Heart left ventricle (tissue), 16 donors: ENCODE measurements around the gene CAMKK2. TPM values are rescaled to one million over a fixed set of nuclear protein-coding genes. Genes with fewer than 3 reads are reported as not detected.

Source experiments
- ATAC-seq, 4 donors: fragments of 200-7000 bp; cut with Tn5 transposase; one replicate each; pipeline ENCODE4 v1.9.1; 2020 to 2022; ENCODE audit warnings: moderate library complexity in 4 of 4, mild to moderate bottlenecking in 3 of 4, moderate number of reproducible peaks in 1 of 4
- DNase-seq, 5 donors: peaks; one replicate each; pipeline ENCODE4 v3.0.0-alpha.2; 2020
- H3K27ac ChIP-seq, 12 donors: fragments of 200-600 bp; sonication (generic) in 4 of 12; one replicate each; pipeline versions ENCODE4 v1.5.0 to v1.8.0; 2016 to 2022; ENCODE audit warnings: mild to moderate bottlenecking in 2 of 12
- H3K27me3 ChIP-seq, 9 donors: fragments of 200-600 bp; sonication (generic) in 2 of 9; one replicate each; pipeline versions ENCODE4 v1.5.1 to v1.8.0; 2016 to 2022; ENCODE audit warnings: mild to moderate bottlenecking in 3 of 9
- H3K36me3 ChIP-seq, 9 donors: fragments of 200-600 bp; sonication (generic) in 2 of 9; one replicate each; pipeline versions ENCODE4 v1.5.0 to v1.8.0; 2018 to 2022; ENCODE audit warnings: mild to moderate bottlenecking in 2 of 9
- H3K4me1 ChIP-seq, 12 donors: fragments of 200-600 bp; sonication (generic) in 4 of 12; one replicate each; pipeline versions ENCODE4 v1.5.0 to v1.8.0; 2016 to 2022; ENCODE audit warnings: mild to moderate bottlenecking in 3 of 12
- H3K4me3 ChIP-seq, 12 donors: fragments of 200-600 bp; sonication (generic) in 4 of 12; one replicate each; pipeline versions ENCODE4 v1.5.0 to v1.8.0; 2017 to 2022; ENCODE audit warnings: mild to moderate bottlenecking in 9 of 12, moderate library complexity in 4 of 12
- H3K9me3 ChIP-seq, 12 donors: fragments of 200-600 bp; sonication (generic) in 4 of 12; one replicate each; pipeline versions ENCODE4 v1.5.0 to v1.8.0; 2016 to 2022; ENCODE audit warnings: mild to moderate bottlenecking in 1 of 12
- CTCF ChIP-seq, 12 donors: fragments of 200-600 bp; sonication (generic) in 4 of 12; IDR thresholded peaks; one replicate each; pipeline versions ENCODE4 v1.5.0 to v1.8.0; 2018 to 2022; ENCODE audit warnings: antibody characterized with exemption in 12 of 12, mild to moderate bottlenecking in 5 of 12
- POLR2A ChIP-seq, 2 donors: fragments of 450-650 bp; IDR thresholded peaks; one replicate each; pipeline ENCODE4 v1.6.1; 2017; ENCODE audit warnings: antibody characterized with exemption in 2 of 2, mild to moderate bottlenecking in 2 of 2, moderate library complexity in 2 of 2
- WGBS, 4 donors: extraction: QIAGEN DNeasy Blood & Tissue Kit in 2 of 4; methylation state at CpG; one replicate each; pipeline versions ENCODE4 v1.1.5 to v1.1.7; 2013 to 2018; 5-methylcytosine and 5-hydroxymethylcytosine counted together
- intact Hi-C, 10 donors: fragments of 100-400 bp; cut with DNase I; formaldehyde crosslinking; loops; one replicate each; pipeline versions ENCODE4 v1.11.1 to v1.14.2; 2022
- polyA plus RNA-seq, 2 donors: library from polyadenylated mRNA; stranded (reverse); fragments of 200-250 nt; gene quantifications; one replicate each; pipeline ENCODE4 v1.2.3, GENCODE V29; 2013
- total RNA-seq, 9 donors: library from RNA; depleted of rRNA in 2 of 9; stranded (reverse); fragments of >200 nt in 2 of 9; fragmentation: NEBNext Ultra II Directional in 3 of 9; extraction: Animal tissue kit (Norgen Biotek cat#: 25700) in 3 of 9; gene quantifications; one replicate each; pipeline versions ENCODE4 v1.1.0 to v1.2.4, GENCODE V29; 2016 to 2023
- donor health status: ischemic (EF 13 %, LVEDD 7.1; RV severe dilation, severe dysfunction).
- donor health status: healthy with polysubstance abuse.
- donor health status: DM: no; HTN: yes; CAD: no.
- donor health status: DM: no; HTN: no; CAD: no.
- donor health status: ischemic (EF 25% LVEDD 6.9; RV normal size, moderate dysfunction).
- donor health status: ischemic (EF 25% LVEDD 5.7; RV mildly dilated, moderate dysfunction).
- donor health status: healthy.
- donor health status: DM: yes; HTN: yes; CAD: no.
- donor health status: ischemic (EF 35%, LVEDD 5.7; RV mildly dilated, moderate dysfunction).
- donor health status: nonischemic (EF 11% LVEDD 7.7; RV severe dilation, severe dysfunction).
- donor health status: DM: yes; HTN: yes; CAD: no.
- donor health status: PGD.
- donor health status: ischemic (EF 29% LVEDD 5.4; RV normal size, mild dysfunction).
- donor health status: nonischemic (EF 23%, LVEDD 6.1; RV moderate dilation, normal function).

Gene CAMKK2
- total and polyA plus RNA-seq, 11 donors: 7.4 to 28.2 (median 16.0) TPM

- 90 to 92% (median 91%) methylated on average over 8 of the region's 8 CpGs for WGBS, 4 donors
- Histone ChIP-seq H3K27me3 (no peaks in the 10 kb centered on the region), H3K4me1 (peaks cover 0 to 6% (median 0%) of the 10 kb centered on the region in 12 donors), H3K36me3 (peaks cover 0 to 52% (median 34%) of the 10 kb centered on the region in 9 donors), H3K27ac (no peak overlapping the region), H3K4me3 (no peak overlapping the region), H3K9me3 (no peaks in the 10 kb centered on the region)
- TF ChIP-seq CTCF (IDR thresholded peaks at IDR 0.05): no peak
- no peak for TF ChIP-seq POLR2A (IDR thresholded peaks at IDR 0.05)
- intact Hi-C loops: loop anchor here in 1 of 10 donors (10.0 kb wide), 1 partner anchor 162 kb away; no protein-coding TSS in a partner anchor
- ATAC-seq (no peak), DNase-seq (no peak)
Measured at GRCh38 chr12:121226399-121226798, 70.1 kb downstream of the CAMKK2 start.

GRCh38 chr12:121224591-121224990 lies 71.9 kb downstream of the CAMKK2 start:
- no peak for TF ChIP-seq POLR2A (IDR thresholded peaks at IDR 0.05)
- WGBS, 4 donors: 86 to 90% (median 89%) methylated on average over 8 of the region's 8 CpGs
- no peak for ATAC-seq

GRCh38 chr12:121223292-121224285 lies 72.9 kb downstream of the CAMKK2 start:
- Histone ChIP-seq H3K4me1 (peaks cover 0 to 3% (median 0%) of the 10 kb centered on the region in 12 donors), H3K27me3 (no peaks in the 10 kb centered on the region), H3K27ac (no peak overlapping the region), H3K4me3 (no peak overlapping the region), H3K36me3 (peaks cover 0 to 52% (median 33%) of the 10 kb centered on the region in 9 donors), H3K9me3 (no peaks in the 10 kb centered on the region)
- intact Hi-C loops: loop anchor here in 1 of 10 donors (10.0 kb wide), 1 partner anchor 159 kb away; no protein-coding TSS in a partner anchor
- no peak for ATAC-seq
- no peak for DNase-seq
- 85 to 95% (median 87%) methylated on average over 18 to 19 of the region's 19 CpGs for WGBS, 4 donors
- TF ChIP-seq CTCF (IDR thresholded peaks at IDR 0.05) (no peak), POLR2A (IDR thresholded peaks at IDR 0.05) (no peak)

More at GRCh38 chr12:121224591-121224990, 71.9 kb downstream of the CAMKK2 start:
- H3K9me3 ChIP-seq: no peaks in the 10 kb centered on the region
- intact Hi-C loops: loop anchor here in 1 of 10 donors (10.0 kb wide), 1 partner anchor 160 kb away; no protein-coding TSS in a partner anchor
- H3K27ac ChIP-seq: no peak overlapping the region
- no peaks in the 10 kb centered on the region for H3K27me3 ChIP-seq
- H3K4me3 ChIP-seq: no peak overlapping the region
- peaks cover 0 to 55% (median 38%) of the 10 kb centered on the region in 9 donors for H3K36me3 ChIP-seq
- DNase-seq: no peak
- peaks cover 0 to 3% (median 0%) of the 10 kb centered on the region in 12 donors for H3K4me1 ChIP-seq

- H3K9me3 ChIP-seq: no peaks in the 10 kb centered on the region
- DNase-seq: no peak
- intact Hi-C loops: loop anchor here in 1 of 10 donors (10.0 kb wide), 1 partner anchor 158 kb away; no protein-coding TSS in a partner anchor
- TF ChIP-seq CTCF (IDR thresholded peaks at IDR 0.05) (no peak), POLR2A (IDR thresholded peaks at IDR 0.05) (no peak)
- no peak overlapping the region for H3K27ac ChIP-seq
- no peaks in the 10 kb centered on the region for H3K27me3 ChIP-seq
- peaks cover 0 to 3% (median 0%) of the 10 kb centered on the region in 12 donors for H3K4me1 ChIP-seq
- peaks cover 0 to 56% (median 35%) of the 10 kb centered on the region in 9 donors for H3K36me3 ChIP-seq
- no peak overlapping the region for H3K4me3 ChIP-seq
- 93 to 97% (median 94%) methylated on average over 10 of the region's 10 CpGs for WGBS, 4 donors
- ATAC-seq: no peak
Measured at GRCh38 chr12:121222847-121223246, 73.7 kb downstream of the CAMKK2 start.
